Transverse colon (tissue), 3 donors: ENCODE data around the gene MPHOSPH9.

Experiments used
- POLR2A ChIP-seq: fragments of 450-650 bp; IDR thresholded peaks from one replicate; pipeline ENCODE4 v1.6.1; 2016; ENCODE audit warnings: antibody characterized with exemption, mild to moderate bottlenecking, moderate library complexity
- TF ChIP-seq, protein P1 (sequence below), 5 experiments: fragments of 200-600 bp in 3 of 5; fragments of 450-650 bp in 2 of 5; sonication (generic) in 3 of 5; IDR thresholded peaks; 1 replicate in 2 of 5; 2 replicates in 3 of 5; pipeline ENCODE4 v1.5.1; 2016 to 2017; ENCODE audit warnings: antibody characterized with exemption in 5 of 5, inconsistent platforms in 3 of 5, mild to moderate bottlenecking in 2 of 5, moderate library complexity in 1 of 5

DNA sequence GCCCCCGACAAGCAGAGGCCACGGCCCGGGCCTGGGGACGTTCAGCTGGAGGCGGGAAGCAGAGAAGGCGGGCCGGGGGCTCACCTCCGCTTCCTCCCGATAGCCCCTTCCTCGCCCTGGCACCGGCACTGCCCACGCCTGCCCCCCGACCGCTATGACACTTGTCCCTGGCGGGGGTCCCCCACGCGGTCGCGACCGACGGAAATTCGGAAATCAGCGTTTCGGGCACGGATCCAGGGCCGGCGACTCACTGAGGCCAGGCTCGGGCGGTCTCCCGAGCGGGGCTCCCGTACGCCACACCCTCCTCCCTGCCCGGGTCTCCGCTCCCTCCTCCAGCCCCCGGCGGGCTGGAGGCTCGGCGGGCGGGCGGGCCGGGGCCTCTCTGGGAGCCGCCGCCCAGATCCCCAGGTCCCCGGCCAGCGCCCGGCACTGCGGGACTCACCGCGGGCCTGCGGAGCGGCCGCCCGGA is 82.6 kb downstream of the MPHOSPH9 start:
- TF ChIP-seq, protein P1, sequence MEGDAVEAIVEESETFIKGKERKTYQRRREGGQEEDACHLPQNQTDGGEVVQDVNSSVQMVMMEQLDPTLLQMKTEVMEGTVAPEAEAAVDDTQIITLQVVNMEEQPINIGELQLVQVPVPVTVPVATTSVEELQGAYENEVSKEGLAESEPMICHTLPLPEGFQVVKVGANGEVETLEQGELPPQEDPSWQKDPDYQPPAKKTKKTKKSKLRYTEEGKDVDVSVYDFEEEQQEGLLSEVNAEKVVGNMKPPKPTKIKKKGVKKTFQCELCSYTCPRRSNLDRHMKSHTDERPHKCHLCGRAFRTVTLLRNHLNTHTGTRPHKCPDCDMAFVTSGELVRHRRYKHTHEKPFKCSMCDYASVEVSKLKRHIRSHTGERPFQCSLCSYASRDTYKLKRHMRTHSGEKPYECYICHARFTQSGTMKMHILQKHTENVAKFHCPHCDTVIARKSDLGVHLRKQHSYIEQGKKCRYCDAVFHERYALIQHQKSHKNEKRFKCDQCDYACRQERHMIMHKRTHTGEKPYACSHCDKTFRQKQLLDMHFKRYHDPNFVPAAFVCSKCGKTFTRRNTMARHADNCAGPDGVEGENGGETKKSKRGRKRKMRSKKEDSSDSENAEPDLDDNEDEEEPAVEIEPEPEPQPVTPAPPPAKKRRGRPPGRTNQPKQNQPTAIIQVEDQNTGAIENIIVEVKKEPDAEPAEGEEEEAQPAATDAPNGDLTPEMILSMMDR (IDR thresholded peaks at IDR 0.05): no peak
- no peak for TF ChIP-seq POLR2A
